Stomach (tissue), 9 donors: Measurements from ENCODE around the gene CDH23. TPM values are rescaled to one million over a fixed set of nuclear protein-coding genes. Genes with fewer than 3 reads are reported as not detected.

Experiments
- DNase-seq, 2 donors: peaks; one replicate each; pipeline versions ENCODE4 v3.0.0 to v3.0.0-alpha.2; 2013 to 2019
- H3K27ac ChIP-seq, 5 donors: fragments of 200-600 bp in 4 of 5; sonication (generic) in 4 of 5; one replicate each; pipeline ENCODE4 v1.5.1; 2013 to 2019; ENCODE audit warnings: mild to moderate bottlenecking in 1 of 5, moderate library complexity in 1 of 5
- H3K27me3 ChIP-seq, 3 donors: fragments of 200-600 bp; sonication (generic); one replicate each; pipeline ENCODE4 v1.5.1; 2017 to 2019; ENCODE audit warnings: mixed run types in 1 of 3
- H3K36me3 ChIP-seq, 4 donors: fragments of 200-600 bp; sonication (generic); 1 replicate in 3 of 4; 2 replicates in 1 of 4; pipeline ENCODE4 v1.5.1; 2016 to 2019
- H3K4me1 ChIP-seq, 4 donors: fragments of 200-600 bp; sonication (generic); one replicate each; pipeline ENCODE4 v1.5.1; 2016 to 2019
- H3K4me3 ChIP-seq, 4 donors: fragments of 200-600 bp; sonication (generic) in 3 of 4; one replicate each; pipeline ENCODE4 v1.5.1; 2016 to 2019; ENCODE audit warnings: mild to moderate bottlenecking in 1 of 4
- H3K9me3 ChIP-seq, 4 donors: fragments of 200-600 bp; sonication (generic); one replicate each; pipeline ENCODE4 v1.5.1; 2016 to 2019
- CTCF ChIP-seq, 7 experiments: fragments of 450-650 bp in 4 of 7; fragments of 200-600 bp in 3 of 7; sonication (generic) in 3 of 7; IDR thresholded peaks; one replicate each; pipeline ENCODE4 v1.5.1; 2016 to 2019; ENCODE audit warnings: antibody characterized with exemption in 7 of 7, control low read depth in 2 of 7, mild to moderate bottlenecking in 1 of 7
- EP300 ChIP-seq: sonication (generic); formaldehyde crosslinking; IDR thresholded peaks from one replicate; pipeline ENCODE4 v1.6.1; 2017; ENCODE audit warnings: antibody characterized with exemption
- POLR2A ChIP-seq, 4 donors: fragments of 450-650 bp; IDR thresholded peaks; one replicate each; pipeline ENCODE4 v1.6.1; 2016; ENCODE audit warnings: antibody characterized with exemption in 4 of 4, control low read depth in 2 of 4, mild to moderate bottlenecking in 1 of 4, moderate library complexity in 1 of 4
- POLR2AphosphoS5 ChIP-seq, 3 donors: sonication (generic); formaldehyde crosslinking; IDR thresholded peaks; one replicate each; pipeline ENCODE4 v1.6.1; 2016; ENCODE audit warnings: antibody characterized with exemption in 3 of 3
- WGBS, 5 donors: extraction: QIAGEN DNeasy Blood & Tissue Kit in 3 of 5; methylation state at CpG; one replicate each; pipeline versions ENCODE4 v1.1.5 to v1.1.7; 2013 to 2018; 5-methylcytosine and 5-hydroxymethylcytosine counted together
- intact Hi-C: fragments of 100-400 bp; cut with DNase I; formaldehyde crosslinking; loops from one replicate; pipeline ENCODE4 v1.15.1; 2023; ENCODE audit warnings: low total_unique reads
- polyA plus RNA-seq, 3 donors: library from polyadenylated mRNA; stranded (reverse); fragments of 200-250 nt; gene quantifications; one replicate each; pipeline ENCODE4 v1.2.3, GENCODE V29; 2013
- total RNA-seq, 5 donors: library from RNA; depleted of rRNA; stranded (reverse); fragments of >200 nt; gene quantifications; one replicate each; pipeline versions ENCODE4 v1.1.0 to v1.2.3, GENCODE V29; 2014 to 2016
- donor health status: healthy with polysubstance abuse.
- donor health status: Bipolar disorder and iron deficiency.
- donor health status: healthy.

The CDH23 gene
- total and polyA plus RNA-seq, 8 donors, result 0.31 to 8.2 (median 2.2) TPM

DNA sequence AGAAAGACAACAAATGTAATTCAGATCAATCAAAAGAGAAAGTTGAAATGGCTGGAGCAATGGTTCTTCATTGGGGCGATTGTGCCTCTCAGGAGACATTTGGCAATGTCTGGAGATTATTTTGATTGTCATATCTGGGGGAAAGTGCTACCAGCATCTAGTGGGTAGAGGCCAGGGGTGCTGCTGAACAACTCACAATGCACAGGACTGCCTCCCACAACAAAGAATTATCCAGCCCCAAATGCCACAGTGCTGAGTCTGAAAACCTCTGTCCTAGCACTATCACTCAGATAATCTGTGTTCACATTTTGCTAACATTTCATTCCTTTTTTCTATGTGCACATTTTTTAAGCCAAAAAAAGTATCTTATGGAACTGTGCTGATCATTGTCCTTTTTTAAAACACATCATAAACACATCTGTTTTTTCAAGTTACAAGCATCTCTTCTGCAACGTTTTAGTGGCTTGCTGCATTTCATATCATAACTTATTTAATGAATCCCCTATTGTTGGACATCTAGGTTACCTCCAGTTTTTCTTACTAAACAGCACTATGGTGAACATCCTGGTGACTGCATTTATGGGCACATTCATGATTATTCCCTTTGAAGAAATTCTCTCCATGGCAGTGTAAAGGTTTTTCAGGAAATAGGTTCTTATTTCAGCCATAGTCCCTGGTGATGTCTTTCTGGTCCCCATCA, 208.7 kb downstream of the CDH23 start:
- no peak overlapping the region for H3K4me3 ChIP-seq
- peaks cover 0 to 6% (median 0%) of the 10 kb centered on the region in 3 donors for H3K27me3 ChIP-seq
- no peaks in the 10 kb centered on the region for H3K36me3 ChIP-seq
- no peak for DNase-seq
- WGBS, 5 donors, result 80 to 88% (median 86%) methylated on average over 2 of the region's 2 CpGs
- intact Hi-C loops, result no loop called here
- peaks cover 0 to 9% (median 3%) of the 10 kb centered on the region in 4 donors for H3K4me1 ChIP-seq
- TF ChIP-seq POLR2AphosphoS5 (IDR thresholded peaks at IDR 0.05) (no peak), EP300 (no peak), POLR2A (IDR thresholded peaks at IDR 0.05) (no peak), CTCF (IDR thresholded peaks at IDR 0.05) (no peak)
- no peak overlapping the region for H3K27ac ChIP-seq
- no peaks in the 10 kb centered on the region for H3K9me3 ChIP-seq

DNA sequence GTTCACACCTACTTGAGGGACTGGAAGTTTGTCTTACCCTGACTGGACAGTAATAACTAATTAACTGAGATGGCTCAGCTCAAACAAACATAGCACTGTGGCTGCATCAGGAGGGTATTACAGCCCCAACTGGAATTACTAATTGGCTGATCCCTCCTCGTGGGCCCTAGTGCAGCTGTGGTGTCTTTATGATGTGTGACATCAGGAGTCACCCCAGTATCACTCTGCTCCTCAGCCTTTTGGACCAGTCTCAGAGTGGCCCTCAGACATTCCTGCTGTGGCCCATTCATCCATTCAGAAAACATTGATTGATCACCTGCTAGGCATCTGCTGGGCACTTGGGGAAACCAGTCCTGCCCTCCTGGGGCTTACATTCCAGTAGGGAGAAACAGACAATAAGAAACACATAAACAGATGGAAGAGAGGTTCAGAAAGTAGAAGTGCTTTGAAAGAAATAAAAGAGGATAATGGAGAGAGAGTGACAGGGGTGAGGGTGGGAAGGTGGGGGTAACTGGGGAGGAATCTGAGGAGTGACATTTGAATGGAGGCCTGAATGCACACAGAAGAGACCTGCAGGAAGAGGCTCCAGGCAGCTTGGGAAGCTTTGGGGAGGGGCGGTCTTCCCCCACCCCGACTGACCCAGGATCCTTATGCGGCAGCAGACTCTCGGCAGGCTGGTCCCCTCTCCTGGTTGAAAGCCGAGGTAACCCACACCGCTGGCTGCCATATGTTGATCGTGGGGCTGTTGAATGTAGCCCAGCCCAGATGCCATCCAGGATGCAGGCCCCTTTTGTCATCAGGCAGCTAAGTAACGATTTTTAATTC, 209.7 kb downstream of the CDH23 start:
- whole genome bisulfite sequencing, 5 donors, result 75 to 85% (median 84%) methylated on average over 9 of the region's 9 CpGs
- no peaks in the 10 kb centered on the region for H3K9me3 ChIP-seq
- intact Hi-C loops, result no loop called here
- no peak overlapping the region for H3K4me3 ChIP-seq
- peaks cover 0 to 14% (median 0%) of the 10 kb centered on the region in 3 donors for H3K27me3 ChIP-seq
- H3K27ac ChIP-seq, result no peak overlapping the region
- H3K36me3 ChIP-seq, result no peaks in the 10 kb centered on the region
- peaks cover 0 to 9% (median 3%) of the 10 kb centered on the region in 4 donors for H3K4me1 ChIP-seq
- no peak for DNase-seq
- TF ChIP-seq POLR2A (IDR thresholded peaks at IDR 0.05) (no peak), EP300 (no peak)

DNA sequence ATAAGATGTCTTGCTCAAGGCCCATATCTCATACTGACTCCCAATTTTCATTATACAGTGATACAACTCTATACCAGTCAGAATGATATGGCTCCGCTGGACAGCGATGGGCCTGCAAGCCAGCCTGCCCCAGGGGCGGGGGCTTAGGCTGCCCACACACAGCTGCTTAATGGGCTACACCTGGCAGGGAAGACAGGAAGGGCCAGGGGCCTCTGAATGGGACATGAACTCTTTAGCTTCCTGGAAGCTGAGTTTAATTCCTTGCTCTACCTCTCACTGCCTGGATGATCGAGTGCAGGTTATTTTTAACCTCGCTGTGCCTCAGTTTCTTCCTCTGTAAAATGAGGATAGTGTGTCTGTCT, 210.3 kb downstream of the CDH23 start:
- 66 to 90% (median 82%) methylated on average over 5 of the region's 5 CpGs for WGBS, 5 donors
- Histone ChIP-seq H3K27ac (no peak overlapping the region), H3K36me3 (no peaks in the 10 kb centered on the region), H3K4me3 (no peak overlapping the region), H3K9me3 (no peaks in the 10 kb centered on the region), H3K4me1 (peaks cover 0 to 9% (median 3%) of the 10 kb centered on the region in 4 donors), H3K27me3 (peaks cover 0 to 14% (median 0%) of the 10 kb centered on the region in 3 donors)
- no peak for TF ChIP-seq EP300
- TF ChIP-seq CTCF (IDR thresholded peaks at IDR 0.05), result no peak
- TF ChIP-seq POLR2A (IDR thresholded peaks at IDR 0.05), result no peak
- TF ChIP-seq POLR2AphosphoS5 (IDR thresholded peaks at IDR 0.05), result no peak
- DNase-seq, result no peak
- intact Hi-C loops, result no loop called here

DNA sequence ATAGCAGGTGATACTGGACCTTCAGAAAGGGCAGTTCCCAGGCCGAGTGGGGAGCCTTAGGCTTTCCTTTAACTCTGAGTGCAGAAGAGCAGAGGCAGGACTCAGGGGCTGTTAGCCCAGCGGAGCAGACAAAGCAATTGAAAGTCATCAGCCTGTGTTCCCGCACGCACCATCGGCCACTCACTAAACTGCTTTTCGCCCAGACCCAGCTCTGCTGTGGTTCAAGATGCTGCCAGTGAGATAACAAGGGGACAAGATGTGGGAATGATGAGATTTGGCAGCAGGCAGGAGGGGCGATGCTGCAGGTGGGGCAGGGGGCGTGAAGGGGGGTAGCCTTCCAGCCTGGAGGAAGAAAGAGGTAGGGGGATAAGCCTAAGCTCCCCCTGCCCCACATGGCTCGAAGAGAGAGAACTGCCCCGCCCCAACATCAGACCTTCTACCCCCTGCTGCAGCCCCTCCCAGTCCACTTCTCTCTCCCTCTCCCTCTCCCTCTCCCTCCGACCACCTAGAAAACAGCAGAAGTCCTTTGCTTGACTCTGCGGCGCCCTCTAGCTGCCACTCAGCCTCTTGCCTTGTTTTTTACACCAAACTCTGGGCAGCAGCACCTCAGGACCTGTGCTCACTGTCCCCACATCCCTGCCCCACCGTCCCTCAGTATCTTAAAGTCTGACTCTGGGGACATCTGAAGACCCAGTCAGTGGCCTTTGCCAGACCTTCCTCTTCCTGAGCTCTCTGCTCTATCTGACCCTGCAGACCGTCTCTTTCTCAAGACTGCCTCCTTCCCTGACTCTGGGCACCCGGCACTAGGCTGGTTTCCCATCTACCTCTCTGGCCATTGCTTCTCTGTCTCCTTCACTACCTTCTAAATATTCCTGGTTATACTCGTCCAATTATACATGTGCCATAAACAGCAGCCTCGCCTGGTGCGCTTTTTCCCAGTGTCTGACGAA, 212.4 kb downstream of the CDH23 start:
- Histone ChIP-seq H3K9me3 (no peaks in the 10 kb centered on the region), H3K27me3 (peaks cover 0 to 14% (median 0%) of the 10 kb centered on the region in 3 donors), H3K27ac (no peak overlapping the region), H3K4me3 (no peak overlapping the region), H3K4me1 (peaks cover 0 to 24% (median 10%) of the 10 kb centered on the region in 4 donors), H3K36me3 (no peaks in the 10 kb centered on the region)
- WGBS, 5 donors, result 57 to 60% (median 58%) methylated on average over 20 of the region's 20 CpGs
- TF ChIP-seq CTCF (IDR thresholded peaks at IDR 0.05), result peak in 5 of 7 experiments; percentile 52 to 77 (median 67)
- no peak for TF ChIP-seq POLR2A (IDR thresholded peaks at IDR 0.05)
- TF ChIP-seq POLR2AphosphoS5 (IDR thresholded peaks at IDR 0.05), result no peak
- no peak for TF ChIP-seq EP300
- peak; percentile 80 to 92 for DNase-seq
- intact Hi-C loops, result no loop called here
